ENCODE data around the gene CES5A.

GRCh38 chr16:55912022-55912421, 36.8 kb upstream of the CES5A start:
- TF ChIP-seq RAD21 (IDR thresholded peaks at IDR 0.05; ENCODE audit: low read depth) (no peak), MAX (IDR thresholded peaks at IDR 0.05) (no peak), EP300 (IDR thresholded peaks at IDR 0.05; ENCODE audit: borderline replicate concordance) (no peak), CREB1 (IDR thresholded peaks at IDR 0.05; ENCODE audit: low read depth) (no peak)

Measured in Ishikawa (cell line).